Activated CD8-positive, alpha-beta memory T cell treated with anti-CD3 and anti-CD28 coated beads, Interleukin-2, amount 50 U/mL, for 48 hours (primary cell): ENCODE data around the gene PPIA.
A peak's percentile ranks its signal among the peaks of the same experiment; 100 is the strongest.

ENCODE experiments used
- DNase-seq: peaks from one replicate; pipeline ENCODE4 v3.0.0-alpha.2; 2020

The PPIA gene

GRCh38 chr7:44796504-44797328 is at the start of gene PPIA:
Gene PPIA, plus strand, starts transcription at chr7:44796681. Its CDS starts 44 bp downstream, at chr7:44796725.
- DNase-seq, result peak; percentile 99

- peak; percentile 99 for DNase-seq
These were observed 48.2 kb upstream of the PPIA start, which contains the start of gene ZMIZ2 for GRCh38 chr7:44748045-44748947. Gene ZMIZ2, plus strand, starts transcription at chr7:44748847. Its CDS starts 7,403 bp downstream, at chr7:44756250.

- peak; percentile 65 for DNase-seq
These were observed 47.3 kb upstream of the PPIA start for GRCh38 chr7:44748948-44749731.

GRCh38 chr7:44749992-44750391 is 46.5 kb upstream of the PPIA start:
- DNase-seq, result no peak

GRCh38 chr7:44750424-44750823 is 46.1 kb upstream of the PPIA start:
- no peak for DNase-seq

GRCh38 chr7:44750921-44751571 is 45.4 kb upstream of the PPIA start:
- no peak for DNase-seq

- DNase-seq, result no peak
These were observed 43.7 kb upstream of the PPIA start for GRCh38 chr7:44752822-44753221.

- no peak for DNase-seq
These were observed 41.4 kb upstream of the PPIA start for GRCh38 chr7:44754802-44755697.

- DNase-seq, result no peak
These were observed 40.5 kb upstream of the PPIA start for GRCh38 chr7:44755698-44756627.

- no peak for DNase-seq
These were observed 39.6 kb upstream of the PPIA start for GRCh38 chr7:44756904-44757303.

- no peak for DNase-seq
These were observed 39.2 kb upstream of the PPIA start for GRCh38 chr7:44757311-44757710.

GRCh38 chr7:44757739-44758138 is 38.7 kb upstream of the PPIA start:
- no peak for DNase-seq

GRCh38 chr7:44759246-44759645 is 37.2 kb upstream of the PPIA start:
- DNase-seq, result no peak

GRCh38 chr7:44760034-44760580 is 36.4 kb upstream of the PPIA start:
- DNase-seq, result no peak

GRCh38 chr7:44761207-44762161 is 35.0 kb upstream of the PPIA start:
- no peak for DNase-seq

- DNase-seq, result no peak
These were observed 34.2 kb upstream of the PPIA start for GRCh38 chr7:44762300-44762699.

- DNase-seq, result no peak
These were observed 33.6 kb upstream of the PPIA start for GRCh38 chr7:44762726-44763522.

- DNase-seq, result no peak
These were observed 32.4 kb upstream of the PPIA start for GRCh38 chr7:44764081-44764480.
